Endothelial cell of umbilical vein (primary cell): ENCODE data around the gene CEP95. TPM values are rescaled to one million over a fixed set of nuclear protein-coding genes. Genes with fewer than 3 reads are reported as not detected.
"Not testable (repeated sequence)": the region's sequence is repeated elsewhere in the genome, so short reads cannot be mapped to it uniquely, and the experiment has no call there.

Experiments used
- BruUV-seq: library from RNA; stranded (reverse); fragments of 400-500 nt; replicated peaks from 2 replicates; lab custom pipeline; 2021; lab: Mats Ljungman, UMichigan
- CTCF ChIA-PET: fragments of 300-600, 350-600 bp; sonication (Branson Sonifier 250); formaldehyde crosslinking; loops from one replicate; lab custom pipeline; 2021; ENCODE audit warnings: antibody characterized with exemption, inconsistent platforms; lab: Charles Lee
- POLR2A ChIA-PET: fragments of 300-600, 350-600 bp; sonication (Branson Sonifier 250); formaldehyde crosslinking; loops from one replicate; lab custom pipeline; 2021; ENCODE audit warnings: antibody characterized with exemption, inconsistent platforms; lab: Charles Lee
- DNase-seq: peaks from one replicate; pipeline ENCODE4 v3.0.0-alpha.2; 2011; ENCODE audit warnings: low read depth, low spot score
- FAIRE-seq: peaks from 2 replicates; lab custom pipeline; 2011; peaks lifted over from hg19 to GRCh38; lab: Jason Lieb, UNC
- H2AFZ ChIP-seq: 2 replicates; pipeline ENCODE4 v1.6.0; 2012; ENCODE audit warnings: low read depth, low read length, control low read depth, inconsistent platforms
- H3K27ac ChIP-seq: 2 replicates; pipeline ENCODE4 v1.5.1; 2011; ENCODE audit warnings: low read depth, mild to moderate bottlenecking, control low read depth, low read length, moderate library complexity; ENCODE audit not compliant: insufficient read depth
- H3K27me3 ChIP-seq, 2 experiments: 2 replicates each; pipeline versions ENCODE4 v1.6.0 to v1.6.1; 2011; ENCODE audit warnings: low read length in 2 of 2, mixed read lengths in 1 of 2; ENCODE audit not compliant: control insufficient read depth in 2 of 2, insufficient read depth in 2 of 2
- H3K36me3 ChIP-seq, 2 experiments: 2 replicates in 1 of 2; 3 replicates in 1 of 2; pipeline ENCODE4 v1.5.1; 2011; ENCODE audit warnings: low read length in 2 of 2, mild to moderate bottlenecking in 1 of 2, moderate library complexity in 1 of 2; ENCODE audit not compliant: control insufficient read depth in 2 of 2, insufficient read depth in 2 of 2; ENCODE audit errors: extremely low read depth in 1 of 2
- H3K4me1 ChIP-seq: 3 replicates; pipeline ENCODE4 v1.5.1; 2011; ENCODE audit warnings: mild to moderate bottlenecking, low read length; ENCODE audit not compliant: control insufficient read depth, insufficient read depth; ENCODE audit errors: extremely low read depth
- H3K4me2 ChIP-seq: 2 replicates; pipeline ENCODE4 v1.6.1; 2011; ENCODE audit warnings: low read length, control low read depth, mixed read lengths; ENCODE audit not compliant: insufficient read depth
- H3K4me3 ChIP-seq, 3 experiments: fragments of 200-600 bp in 1 of 3; sonication (generic), shearing (Covaris generic) in 1 of 3; replicated peaks in 1 of 3; 2 replicates each; pipeline ENCODE4 v1.5.1; 2011 to 2016; ENCODE audit warnings: control low read depth in 3 of 3, low read length in 3 of 3, mild to moderate bottlenecking in 2 of 3, inconsistent platforms in 1 of 3, low read depth in 1 of 3, moderate library complexity in 1 of 3; ENCODE audit not compliant: insufficient read depth in 1 of 3
- H3K79me2 ChIP-seq: 2 replicates; pipeline ENCODE4 v1.6.0; 2012; ENCODE audit warnings: low read length, inconsistent platforms; ENCODE audit not compliant: control insufficient read depth, insufficient read depth
- H3K9ac ChIP-seq: replicated peaks from 2 replicates; pipeline ENCODE3; 2011; ENCODE audit warnings: low read length, control low read depth; ENCODE audit not compliant: insufficient read depth; ENCODE audit errors: extremely low read depth
- H3K9me1 ChIP-seq: replicated peaks from 3 replicates; pipeline ENCODE4 v1.6.0; 2011; ENCODE audit warnings: mild to moderate bottlenecking, low read length; ENCODE audit not compliant: control insufficient read depth, insufficient read depth; ENCODE audit errors: extremely low read depth
- H3K9me3 ChIP-seq: replicated peaks from 2 replicates; pipeline ENCODE4 v1.5.1; 2012; ENCODE audit warnings: low read length, inconsistent platforms; ENCODE audit not compliant: control insufficient read depth, insufficient read depth
- H4K20me1 ChIP-seq: replicated peaks from 2 replicates; pipeline ENCODE3; 2011; ENCODE audit warnings: mild to moderate bottlenecking, low read length; ENCODE audit not compliant: control insufficient read depth, insufficient read depth; ENCODE audit errors: extremely low read depth
- CTCF ChIP-seq, 2 donors: IDR thresholded peaks; 1 replicate in 1 of 2; 2 replicates in 1 of 2; pipeline ENCODE4 v1.5.1; 2011; ENCODE audit warnings: low read length in 2 of 2, mild to moderate bottlenecking in 2 of 2, moderate library complexity in 2 of 2, control low read depth in 1 of 2, inconsistent platforms in 1 of 2, low read depth in 1 of 2; ENCODE audit not compliant: insufficient read depth in 1 of 2; ENCODE audit errors: extremely low read depth in 1 of 2
- EZH2 ChIP-seq: IDR thresholded peaks from 2 replicates; pipeline ENCODE4 v1.6.1; 2012; ENCODE audit warnings: borderline replicate concordance, low read depth, mild to moderate bottlenecking, moderate library complexity, low read length, inconsistent platforms; ENCODE audit not compliant: severe bottlenecking
- FOS ChIP-seq: IDR thresholded peaks from 2 replicates; pipeline ENCODE4 v1.6.1; 2011; ENCODE audit warnings: mild to moderate bottlenecking, low read length, moderate library complexity, borderline replicate concordance; ENCODE audit not compliant: insufficient read depth
- GATA2 ChIP-seq: IDR thresholded peaks from 2 replicates; pipeline ENCODE4 v1.7.0; 2011; ENCODE audit warnings: low read depth, mild to moderate bottlenecking, moderate library complexity, mixed read lengths, low read length; ENCODE audit not compliant: insufficient read length, insufficient read depth
- JUN ChIP-seq: IDR thresholded peaks from 2 replicates; pipeline ENCODE4 v1.6.1; 2011; ENCODE audit warnings: borderline replicate concordance, low read depth; ENCODE audit not compliant: insufficient read length, insufficient read depth
- MAX ChIP-seq: IDR thresholded peaks from 2 replicates; pipeline ENCODE4 v1.6.1; 2011; ENCODE audit not compliant: insufficient read depth, insufficient read length
- MYC ChIP-seq: IDR thresholded peaks from one replicate; pipeline ENCODE4 v1.6.1; 2011; ENCODE audit warnings: mild to moderate bottlenecking, low read depth, low read length
- POLR2A ChIP-seq: IDR thresholded peaks from 2 replicates; pipeline ENCODE4 v1.6.1; 2012; ENCODE audit warnings: low read depth, mild to moderate bottlenecking, control low read depth, low read length
- POLR2AphosphoS5 ChIP-seq: IDR thresholded peaks from 2 replicates; pipeline ENCODE4 v1.6.1; 2012; ENCODE audit warnings: low read depth, mild to moderate bottlenecking, control low read depth, low read length, moderate library complexity; ENCODE audit not compliant: insufficient read depth
- dilution Hi-C: fragments of 300-500 bp; cut with MboI; formaldehyde crosslinking; loops from one replicate; pipeline ENCODE4 v1.15.0; 2019; ENCODE audit warnings: low sequenced_read_pairs; ENCODE audit not compliant: extremely low pct_ligation_motif_present
- intact Hi-C: fragments of 100-400 bp; cut with micrococcal nuclease; formaldehyde crosslinking; loops from one replicate; pipeline ENCODE4 v1.10.0; 2022
- polyA plus RNA-seq, 4 experiments: library from polyadenylated mRNA; depleted of rRNA in 3 of 4; stranded (reverse) in 3 of 4; unstranded in 1 of 4; fragments of >200 nt; gene quantifications; 2 replicates each; pipeline versions ENCODE4 v1.2.1 to v1.2.3, GENCODE V29; 2011 to 2012; ENCODE audit warnings: missing spikeins in 1 of 4
- total RNA-seq: library from RNA; stranded (reverse); gene quantifications from 2 replicates; pipeline ENCODE4 v1.2.3, GENCODE V29; 2021

CEP95 gene
- total and polyA plus RNA-seq, 2 donors (not counting 3 experiments of a cell fraction or from before 2014, with no cell fraction given): 14.1 to 35.5 TPM

- H3K9ac ChIP-seq: no peak overlapping the region
- H3K27ac ChIP-seq: no peak overlapping the region
- dilution Hi-C loops (no loop called here), intact Hi-C loops (no loop called here)
- H3K4me1 ChIP-seq: peaks cover 27% of the 10 kb centered on the region
- H3K79me2 ChIP-seq: peaks cover 59% of the 10 kb centered on the region
- no peak overlapping the region for H3K4me2 ChIP-seq
- H4K20me1 ChIP-seq: peaks cover 3% of the 10 kb centered on the region
- FAIRE-seq: no peak
- CTCF ChIA-PET: interaction anchor here (0.9 to 2.2 kb wide), 7 partner anchors 9 to 74 kb away, joined by 3 to 12 read pairs (median 3); no protein-coding TSS in a partner anchor
- DNase-seq: no peak
- no peak overlapping the region for H3K4me3 ChIP-seq
- POLR2A ChIA-PET: interaction anchor here (0.6 kb wide), 1 partner anchor 35 kb away, joined by 3 read pairs; no protein-coding TSS in a partner anchor
- TF ChIP-seq FOS: no peak
- TF ChIP-seq EZH2: no peak
- no peak for TF ChIP-seq JUN
- TF ChIP-seq POLR2AphosphoS5: no peak
- no peak for TF ChIP-seq POLR2A
- TF ChIP-seq MAX: no peak
- TF ChIP-seq GATA2: no peak
- no peak for TF ChIP-seq CTCF (IDR thresholded peaks at IDR 0.05; ENCODE audit: extremely low read depth in 1 of 2, insufficient read depth in 1 of 2, low read depth in 1 of 2, low read length in 2 of 2)
- no peak for TF ChIP-seq MYC
- no peak overlapping the region for H2AFZ ChIP-seq
- H3K27me3 ChIP-seq: no peaks in the 10 kb centered on the region
- no TSS peak for BruUV-seq
- no peaks in the 10 kb centered on the region for H3K9me1 ChIP-seq
- no peaks in the 10 kb centered on the region for H3K9me3 ChIP-seq
- peaks cover 18 to 34% of the 10 kb centered on the region in 2 experiments for H3K36me3 ChIP-seq
Measured at GRCh38 chr17:64575431-64575830, 68.7 kb downstream of the CEP95 start.

- H3K9ac ChIP-seq, FAIRE-seq, H3K4me2 ChIP-seq, DNase-seq, H3K9me3 ChIP-seq, H2AFZ ChIP-seq, H3K4me3 ChIP-seq, H3K9me1 ChIP-seq, H4K20me1 ChIP-seq, H3K27me3 ChIP-seq, BruUV-seq, POLR2A ChIA-PET, intact Hi-C loops, H3K27ac ChIP-seq, dilution Hi-C loops: not testable (repeated sequence)
- Histone ChIP-seq H3K79me2 (peaks cover 55% of the 10 kb centered on the region), H3K36me3 (peaks cover 14 to 29% of the 10 kb centered on the region in 2 experiments), H3K4me1 (peaks cover 30% of the 10 kb centered on the region)
- CTCF ChIA-PET: interaction anchor here (1.2 kb wide), 1 partner anchor 11 kb away, joined by 3 read pairs; no protein-coding TSS in a partner anchor
Measured at GRCh38 chr17:64577025-64577424, 70.2 kb downstream of the CEP95 start.
